Measurements from ENCODE around the gene ASB11.

DNA sequence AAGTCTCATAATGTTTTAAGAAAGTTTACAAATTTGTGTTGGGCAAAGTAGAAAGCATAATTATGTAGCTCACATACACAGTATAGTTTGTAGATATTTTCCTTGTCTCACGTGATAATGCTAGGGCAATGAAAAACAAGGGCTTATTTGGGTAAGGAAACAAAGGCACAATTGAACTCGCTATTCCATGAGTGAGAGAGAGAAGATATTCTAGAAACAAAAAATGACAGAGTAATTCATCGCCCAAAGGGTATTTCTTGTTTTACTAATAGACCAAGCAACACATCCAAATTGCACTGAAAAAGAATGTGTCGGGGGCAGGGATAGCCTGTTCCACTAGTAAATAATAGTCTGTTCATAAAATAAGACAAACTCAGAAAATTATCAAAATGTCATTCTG, 3.6 kb upstream of the ASB11 start:
- no peak for TF ChIP-seq POLR2A (IDR thresholded peaks at IDR 0.05)
- TF ChIP-seq, protein P1, sequence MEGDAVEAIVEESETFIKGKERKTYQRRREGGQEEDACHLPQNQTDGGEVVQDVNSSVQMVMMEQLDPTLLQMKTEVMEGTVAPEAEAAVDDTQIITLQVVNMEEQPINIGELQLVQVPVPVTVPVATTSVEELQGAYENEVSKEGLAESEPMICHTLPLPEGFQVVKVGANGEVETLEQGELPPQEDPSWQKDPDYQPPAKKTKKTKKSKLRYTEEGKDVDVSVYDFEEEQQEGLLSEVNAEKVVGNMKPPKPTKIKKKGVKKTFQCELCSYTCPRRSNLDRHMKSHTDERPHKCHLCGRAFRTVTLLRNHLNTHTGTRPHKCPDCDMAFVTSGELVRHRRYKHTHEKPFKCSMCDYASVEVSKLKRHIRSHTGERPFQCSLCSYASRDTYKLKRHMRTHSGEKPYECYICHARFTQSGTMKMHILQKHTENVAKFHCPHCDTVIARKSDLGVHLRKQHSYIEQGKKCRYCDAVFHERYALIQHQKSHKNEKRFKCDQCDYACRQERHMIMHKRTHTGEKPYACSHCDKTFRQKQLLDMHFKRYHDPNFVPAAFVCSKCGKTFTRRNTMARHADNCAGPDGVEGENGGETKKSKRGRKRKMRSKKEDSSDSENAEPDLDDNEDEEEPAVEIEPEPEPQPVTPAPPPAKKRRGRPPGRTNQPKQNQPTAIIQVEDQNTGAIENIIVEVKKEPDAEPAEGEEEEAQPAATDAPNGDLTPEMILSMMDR (IDR thresholded peaks at IDR 0.05), result no peak
- no peak for TF ChIP-seq POLR2AphosphoS5 (IDR thresholded peaks at IDR 0.05)
- no peak for TF ChIP-seq EP300 (IDR thresholded peaks at IDR 0.05)

Data from stomach (tissue), 4 donors.